ENCODE data around the gene RSBN1L.
"Not testable (repeated sequence)": the region's sequence is repeated elsewhere in the genome, so short reads cannot be mapped to it uniquely, and the experiment has no call there.

DNA sequence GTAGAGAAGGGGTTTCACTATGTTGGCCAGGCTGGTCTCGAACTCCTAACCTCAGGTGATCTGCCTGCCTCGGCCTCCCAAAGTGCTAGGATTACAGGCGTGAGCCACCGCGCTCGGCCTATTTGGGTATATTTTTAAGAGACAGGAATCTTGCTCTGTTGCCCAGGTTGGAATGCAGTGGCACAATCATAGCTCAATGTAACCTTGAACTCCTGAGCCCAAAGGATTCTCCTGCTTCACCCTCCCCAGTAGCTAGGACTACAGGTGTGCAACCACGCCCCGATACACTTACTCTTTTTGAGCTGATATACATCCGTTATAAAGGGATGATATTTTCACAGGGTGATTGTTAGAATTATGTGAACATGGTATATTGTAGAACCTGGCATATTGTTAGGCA lies 7.4 kb downstream of the RSBN1L start:
- TF ChIP-seq, protein P1, sequence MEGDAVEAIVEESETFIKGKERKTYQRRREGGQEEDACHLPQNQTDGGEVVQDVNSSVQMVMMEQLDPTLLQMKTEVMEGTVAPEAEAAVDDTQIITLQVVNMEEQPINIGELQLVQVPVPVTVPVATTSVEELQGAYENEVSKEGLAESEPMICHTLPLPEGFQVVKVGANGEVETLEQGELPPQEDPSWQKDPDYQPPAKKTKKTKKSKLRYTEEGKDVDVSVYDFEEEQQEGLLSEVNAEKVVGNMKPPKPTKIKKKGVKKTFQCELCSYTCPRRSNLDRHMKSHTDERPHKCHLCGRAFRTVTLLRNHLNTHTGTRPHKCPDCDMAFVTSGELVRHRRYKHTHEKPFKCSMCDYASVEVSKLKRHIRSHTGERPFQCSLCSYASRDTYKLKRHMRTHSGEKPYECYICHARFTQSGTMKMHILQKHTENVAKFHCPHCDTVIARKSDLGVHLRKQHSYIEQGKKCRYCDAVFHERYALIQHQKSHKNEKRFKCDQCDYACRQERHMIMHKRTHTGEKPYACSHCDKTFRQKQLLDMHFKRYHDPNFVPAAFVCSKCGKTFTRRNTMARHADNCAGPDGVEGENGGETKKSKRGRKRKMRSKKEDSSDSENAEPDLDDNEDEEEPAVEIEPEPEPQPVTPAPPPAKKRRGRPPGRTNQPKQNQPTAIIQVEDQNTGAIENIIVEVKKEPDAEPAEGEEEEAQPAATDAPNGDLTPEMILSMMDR (IDR thresholded peaks at IDR 0.05): not testable (repeated sequence)
- TF ChIP-seq POLR2A (IDR thresholded peaks at IDR 0.05): not testable (repeated sequence)
